HG03064 (cell line): Measurements from ENCODE around the gene EFNA3.

Experiments
- ATAC-seq: cut with Tn5 transposase; IDR thresholded peaks from one replicate; pipeline ENCODE4 v1.9.1; 2021; ENCODE audit warnings: low read depth; ENCODE audit not compliant: unreplicated experiment

Gene EFNA3

DNA sequence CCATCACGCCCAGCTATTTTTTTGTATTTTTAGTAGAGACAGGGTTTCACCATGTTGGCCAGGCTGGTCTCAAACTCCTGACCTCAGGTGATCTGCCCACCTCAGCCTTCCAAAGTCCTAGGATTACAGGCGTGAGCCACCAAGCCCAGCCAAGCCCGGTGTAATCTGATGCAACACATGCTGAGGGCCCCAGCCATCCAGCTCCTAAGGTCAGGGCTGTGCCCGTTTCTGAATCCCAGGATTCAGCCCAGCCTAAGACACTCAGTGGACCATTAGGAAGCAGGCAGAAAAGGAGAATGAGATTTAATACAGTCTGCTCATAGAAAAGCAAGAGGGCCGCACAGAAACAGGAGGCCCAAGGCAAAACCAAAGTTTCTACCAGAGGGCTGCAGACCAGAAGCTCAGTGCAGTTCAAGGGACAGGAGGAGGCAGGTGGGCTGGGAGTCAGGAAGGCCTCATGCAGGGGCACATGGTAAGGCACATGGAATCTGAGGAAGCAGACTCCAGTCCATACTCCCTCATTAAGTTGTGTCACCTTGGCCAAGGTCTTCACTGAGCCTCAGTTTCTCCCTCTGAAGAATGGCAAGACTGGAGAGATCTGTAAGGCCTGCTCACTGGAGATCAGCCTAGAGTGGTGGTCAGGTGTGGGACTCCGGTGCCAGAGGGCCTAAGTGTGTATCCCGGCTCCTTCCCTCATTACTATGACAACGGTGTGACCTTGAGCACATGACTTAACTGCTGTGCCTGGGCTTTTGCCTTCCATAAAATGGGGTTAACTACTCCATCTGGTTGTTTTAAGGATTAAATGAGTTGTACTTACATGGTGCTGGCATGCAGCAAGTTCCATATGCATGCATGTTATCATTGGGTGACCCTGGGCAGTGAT is 29.9 kb upstream of the EFNA3 start:
- ATAC-seq = no peak

DNA sequence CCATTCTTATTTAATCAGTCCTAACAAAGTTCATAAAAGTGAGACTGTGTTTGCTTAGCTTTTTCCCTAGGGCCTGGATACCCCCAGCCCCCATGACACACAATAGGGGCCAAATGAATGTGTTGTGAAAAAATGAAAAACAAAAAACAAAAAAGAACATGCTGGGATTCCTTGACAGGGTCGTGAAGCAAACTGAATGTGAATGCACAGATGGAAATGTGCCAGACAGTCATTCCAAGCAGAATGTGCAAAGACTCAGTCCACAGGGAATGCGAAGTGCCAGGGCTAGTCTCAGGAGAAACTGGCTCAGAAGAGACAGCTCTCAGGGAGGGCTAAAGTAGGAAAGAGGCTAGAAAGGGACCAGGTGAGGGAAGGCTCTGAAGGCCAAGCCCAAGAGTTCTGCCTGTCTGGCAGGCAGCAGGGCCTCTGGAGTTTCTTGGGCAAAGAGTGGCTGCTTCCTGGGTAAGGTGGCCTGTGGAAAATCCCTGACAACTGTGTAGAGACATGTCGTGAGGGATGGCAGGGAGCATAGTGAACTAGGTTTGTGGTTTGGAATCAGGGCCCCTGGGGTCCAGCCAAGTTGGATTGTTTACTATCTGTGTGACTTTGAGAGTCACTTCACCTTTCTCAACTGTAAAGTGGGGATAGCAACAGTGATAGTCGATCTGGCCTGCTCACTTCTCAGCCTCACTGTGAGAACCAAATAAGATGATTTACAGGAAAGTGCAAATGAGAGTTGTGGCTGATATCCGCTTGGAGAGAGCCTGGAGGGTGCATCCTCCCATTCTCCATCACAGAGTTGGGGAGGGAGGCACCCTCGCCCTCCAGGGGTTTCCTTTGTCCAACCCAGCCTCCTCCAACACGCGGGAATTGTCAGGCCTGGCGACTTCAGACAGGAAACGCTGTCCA is 28.7 kb upstream of the EFNA3 start:
- ATAC-seq = no peak

DNA sequence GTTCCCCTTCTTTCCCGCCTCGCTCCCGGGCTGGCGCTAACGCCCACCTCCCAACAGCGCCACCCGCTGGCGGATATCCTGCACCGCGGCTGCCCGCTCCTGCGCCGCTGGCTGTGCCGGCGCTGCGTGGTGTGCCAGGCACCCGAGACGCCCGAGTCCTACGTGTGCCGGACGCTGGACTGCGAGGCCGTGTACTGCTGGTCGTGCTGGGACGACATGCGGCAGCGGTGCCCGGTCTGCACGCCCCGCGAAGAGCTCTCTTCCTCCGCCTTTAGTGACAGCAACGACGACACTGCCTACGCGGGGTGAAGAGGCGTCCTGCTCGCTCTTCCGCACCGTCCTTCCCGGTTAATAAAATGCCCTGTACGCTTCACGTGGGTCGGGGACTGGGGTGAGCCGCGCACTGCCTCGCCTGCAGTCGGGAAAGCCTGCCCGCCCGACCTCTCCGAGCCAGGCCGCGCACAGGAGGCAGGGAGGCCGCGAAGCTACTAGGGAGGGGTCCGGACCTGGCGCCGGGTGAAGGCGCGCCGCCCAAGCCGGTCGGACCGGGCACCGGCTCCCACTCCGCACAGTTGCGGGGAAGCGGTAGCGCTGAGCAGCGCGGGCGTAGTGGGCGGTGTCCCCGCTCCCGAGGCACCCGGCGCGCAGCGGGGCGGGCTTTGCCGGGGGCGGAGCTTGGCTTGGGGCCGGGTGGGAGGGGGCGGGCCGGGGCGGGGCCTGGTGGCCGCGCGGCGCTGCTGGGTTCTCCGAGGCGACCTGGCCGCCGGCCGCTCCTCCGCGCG is 27.9 kb upstream of the EFNA3 start, which contains the start of gene ADAM15:
ADAM15 (plus strand) TSS at position 757 of the 782 bp plus-strand sequence. CDS start 71 bp downstream, outside the sequence.
- ATAC-seq = peak; percentile 56

DNA sequence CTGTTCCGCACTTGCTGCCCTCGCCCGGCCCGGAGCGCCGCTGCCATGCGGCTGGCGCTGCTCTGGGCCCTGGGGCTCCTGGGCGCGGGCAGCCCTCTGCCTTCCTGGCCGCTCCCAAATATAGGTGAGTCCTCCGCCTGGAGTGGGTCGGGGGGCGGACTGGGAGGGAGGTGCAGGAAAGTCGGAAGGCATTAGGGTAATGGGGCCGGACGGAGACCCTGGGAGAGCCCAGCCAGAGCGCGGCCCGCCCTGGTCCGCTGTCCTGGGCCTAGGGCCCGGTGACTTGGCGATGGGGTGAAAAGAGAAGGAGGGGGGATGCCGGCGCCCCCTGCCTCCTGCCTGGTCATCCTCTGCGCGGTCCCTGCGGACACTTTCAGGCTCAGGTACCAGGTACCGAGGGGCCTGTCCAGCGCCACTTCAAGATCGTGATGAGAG is 27.3 kb upstream of the EFNA3 start:
- peak; percentile 2 for ATAC-seq

DNA sequence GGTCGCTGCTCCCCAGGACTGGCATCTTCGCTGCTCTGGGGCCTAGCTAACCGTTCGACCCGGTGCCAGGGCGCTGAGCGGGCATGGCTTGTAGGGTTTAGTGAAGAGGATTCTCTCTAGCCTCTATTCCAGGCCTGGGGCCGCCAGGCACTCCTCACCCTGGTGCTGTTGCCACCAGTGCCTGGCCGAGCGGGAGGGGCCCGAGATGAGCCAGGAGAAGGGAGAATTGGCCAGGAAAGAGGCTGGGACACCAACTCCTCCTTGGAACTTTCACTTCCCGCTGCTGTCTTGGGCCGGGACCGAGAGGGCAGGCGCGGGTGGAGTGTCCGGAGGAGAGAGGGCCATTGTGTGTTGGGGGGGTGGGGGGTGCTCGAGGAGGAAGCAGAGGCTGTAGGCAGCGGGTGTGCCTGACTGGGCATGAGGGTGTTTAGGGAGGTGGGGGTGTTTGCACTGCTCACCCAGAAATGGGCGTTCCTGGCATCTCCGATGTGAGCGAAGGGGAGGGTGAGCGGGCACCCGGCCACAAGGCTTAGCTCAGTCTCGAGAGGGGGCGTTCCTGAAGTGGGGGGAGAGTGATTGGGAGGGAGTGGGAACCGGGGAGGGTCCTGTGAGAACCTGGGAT is 26.7 kb upstream of the EFNA3 start:
- ATAC-seq = no peak

DNA sequence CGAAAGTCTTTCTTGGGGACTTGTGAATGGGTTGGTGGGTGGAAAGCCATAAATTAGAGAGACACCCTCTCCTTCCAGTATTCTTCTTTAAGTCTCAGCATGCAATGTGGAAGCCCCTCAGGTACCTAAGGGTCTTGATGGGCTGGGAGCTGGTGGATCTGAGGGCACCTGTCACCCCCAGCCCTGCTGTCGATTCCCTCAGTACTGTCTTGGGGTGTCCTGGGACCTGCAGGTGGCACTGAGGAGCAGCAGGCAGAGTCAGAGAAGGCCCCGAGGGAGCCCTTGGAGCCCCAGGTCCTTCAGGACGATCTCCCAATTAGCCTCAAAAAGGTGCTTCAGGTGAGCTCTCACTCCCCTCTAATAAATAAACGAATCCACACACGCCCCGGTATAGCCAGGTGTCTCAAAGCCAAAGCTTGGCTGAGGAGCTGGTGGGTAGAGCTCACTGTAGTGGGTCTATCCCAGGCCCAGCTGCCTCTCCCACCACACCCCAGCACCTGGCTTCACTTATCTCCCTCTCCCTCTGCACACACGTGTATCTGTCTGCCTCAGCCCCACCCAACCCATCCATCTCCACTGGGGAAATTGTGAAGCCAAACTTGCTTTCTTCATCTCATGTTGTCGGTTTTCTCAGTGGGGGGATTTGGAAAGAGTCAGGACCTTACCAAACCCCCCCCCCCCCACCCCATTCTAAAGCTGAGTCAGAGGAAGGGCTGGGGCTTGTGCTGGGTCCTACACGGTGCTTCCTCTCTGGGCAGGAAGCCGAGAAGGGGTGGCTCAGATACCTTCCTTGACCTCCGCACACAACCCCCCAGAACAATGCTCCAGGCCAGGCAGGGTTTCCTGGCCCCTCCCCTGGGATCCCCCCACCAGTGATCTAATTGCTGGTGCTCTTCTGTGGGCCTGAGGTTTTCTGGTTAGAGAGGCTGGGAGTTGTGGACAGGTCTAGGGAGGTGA is 25.9 kb upstream of the EFNA3 start:
- ATAC-seq = no peak

DNA sequence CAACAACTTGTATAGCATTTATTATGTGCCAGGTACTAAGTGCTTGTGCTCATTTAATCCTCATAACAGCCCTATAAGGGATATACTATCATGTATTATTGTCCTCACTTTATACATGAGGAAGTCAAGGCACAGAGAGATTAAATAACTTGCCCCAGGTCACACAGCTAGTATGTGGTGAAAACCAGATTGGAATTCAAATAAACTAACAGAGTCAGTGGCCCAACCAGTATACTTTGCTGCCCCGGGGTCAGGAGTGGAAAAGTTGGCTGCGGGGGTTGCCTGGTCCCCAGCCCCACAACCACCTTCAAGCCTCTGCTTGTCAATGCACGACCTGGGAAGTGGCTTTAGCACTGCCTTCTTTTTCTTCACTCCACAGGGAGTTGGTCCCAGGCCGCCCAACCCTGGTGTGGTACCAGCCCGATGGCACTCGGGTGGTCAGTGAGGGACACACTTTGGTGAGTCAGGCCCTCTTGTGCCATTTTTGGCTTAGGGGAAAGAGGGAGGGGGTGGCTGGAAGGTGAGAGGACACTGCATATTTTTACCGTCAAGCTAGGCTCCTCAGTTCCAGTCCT is 25.0 kb upstream of the EFNA3 start:
- no peak for ATAC-seq

DNA sequence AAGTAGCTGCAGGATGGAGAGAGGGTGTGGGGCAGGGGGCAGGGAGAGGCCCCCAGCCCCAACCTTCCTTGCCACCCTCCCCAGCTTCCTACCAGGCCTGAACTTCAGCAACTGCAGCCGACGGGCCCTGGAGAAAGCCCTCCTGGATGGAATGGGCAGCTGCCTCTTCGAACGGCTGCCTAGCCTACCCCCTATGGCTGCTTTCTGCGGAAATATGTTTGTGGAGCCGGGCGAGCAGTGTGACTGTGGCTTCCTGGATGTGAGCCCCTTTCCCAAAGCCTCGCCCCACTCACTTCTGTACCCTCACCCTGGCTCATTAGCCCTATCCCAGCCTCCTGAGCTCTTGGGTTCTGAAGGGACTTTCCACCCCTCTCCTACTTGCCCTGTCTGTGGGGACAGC is 21.5 kb upstream of the EFNA3 start:
- no peak for ATAC-seq

DNA sequence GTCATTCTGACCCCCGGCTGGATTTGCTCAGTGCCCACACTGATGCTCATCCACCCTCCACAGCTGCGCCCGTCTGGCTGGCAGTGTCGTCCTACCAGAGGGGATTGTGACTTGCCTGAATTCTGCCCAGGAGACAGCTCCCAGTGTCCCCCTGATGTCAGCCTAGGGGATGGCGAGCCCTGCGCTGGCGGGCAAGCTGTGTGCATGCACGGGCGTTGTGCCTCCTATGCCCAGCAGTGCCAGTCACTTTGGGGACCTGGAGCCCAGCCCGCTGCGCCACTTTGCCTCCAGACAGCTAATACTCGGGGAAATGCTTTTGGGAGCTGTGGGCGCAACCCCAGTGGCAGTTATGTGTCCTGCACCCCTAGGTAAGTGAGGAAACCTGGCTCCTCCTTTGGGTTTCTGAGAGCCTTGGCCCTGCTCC is 20.8 kb upstream of the EFNA3 start:
- no peak for ATAC-seq

DNA sequence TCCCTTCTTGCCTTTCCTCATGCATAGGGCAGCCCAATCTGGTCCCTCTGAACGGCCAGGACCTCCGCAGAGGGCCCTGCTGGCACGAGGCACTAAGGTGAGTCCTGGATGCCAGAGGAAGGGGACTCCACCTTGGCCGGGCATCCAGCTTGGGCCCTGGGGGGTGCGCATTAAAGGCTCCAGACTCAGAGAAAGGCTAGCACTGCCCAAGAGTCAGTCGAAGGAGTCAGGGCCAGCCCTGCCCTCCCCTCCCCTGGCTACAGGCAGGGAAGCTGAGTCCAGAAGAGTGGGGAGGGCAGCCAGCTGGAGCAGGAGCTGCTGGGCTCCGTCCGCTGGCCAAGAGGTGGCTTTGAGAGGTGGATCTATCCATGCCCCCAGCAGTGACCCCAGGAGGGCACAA is 17.9 kb upstream of the EFNA3 start:
- no peak for ATAC-seq

DNA sequence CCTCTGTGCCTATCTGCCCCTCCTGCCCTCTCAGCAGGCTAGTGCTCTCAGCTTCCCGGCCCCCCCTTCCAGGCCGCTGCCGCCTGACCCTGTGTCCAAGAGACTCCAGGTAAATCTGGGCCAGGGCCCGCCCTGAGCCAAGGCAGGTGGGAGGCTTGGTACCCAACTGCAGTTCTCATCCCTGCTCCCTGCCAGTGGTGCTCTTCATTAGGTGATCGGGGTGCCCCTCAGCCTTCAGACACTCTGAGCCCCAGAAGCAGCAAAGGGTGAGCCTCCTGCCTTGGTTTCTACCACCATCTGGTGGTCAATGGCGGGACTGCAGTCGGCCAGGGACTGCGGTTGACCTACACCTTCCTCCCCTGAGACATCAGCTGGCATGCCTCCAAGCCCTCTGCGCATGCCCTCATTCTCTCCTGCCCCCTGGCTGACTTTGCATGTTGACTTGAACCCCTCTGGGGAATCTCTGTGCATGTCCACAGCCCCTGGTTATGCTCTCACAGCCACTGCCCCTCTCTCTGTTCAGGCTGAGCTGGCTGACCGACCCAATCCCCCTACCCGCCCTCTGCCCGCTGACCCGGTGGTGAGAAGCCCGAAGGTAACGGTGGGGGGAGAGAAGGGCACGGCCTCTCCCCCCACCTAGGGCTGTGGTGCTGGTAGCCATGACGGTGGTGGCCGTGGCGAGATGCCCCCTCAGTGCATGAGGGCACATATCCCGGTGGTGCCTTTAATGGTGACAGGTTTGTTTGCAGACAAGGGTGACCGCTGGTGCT is 17.1 kb upstream of the EFNA3 start:
- no peak for ATAC-seq

DNA sequence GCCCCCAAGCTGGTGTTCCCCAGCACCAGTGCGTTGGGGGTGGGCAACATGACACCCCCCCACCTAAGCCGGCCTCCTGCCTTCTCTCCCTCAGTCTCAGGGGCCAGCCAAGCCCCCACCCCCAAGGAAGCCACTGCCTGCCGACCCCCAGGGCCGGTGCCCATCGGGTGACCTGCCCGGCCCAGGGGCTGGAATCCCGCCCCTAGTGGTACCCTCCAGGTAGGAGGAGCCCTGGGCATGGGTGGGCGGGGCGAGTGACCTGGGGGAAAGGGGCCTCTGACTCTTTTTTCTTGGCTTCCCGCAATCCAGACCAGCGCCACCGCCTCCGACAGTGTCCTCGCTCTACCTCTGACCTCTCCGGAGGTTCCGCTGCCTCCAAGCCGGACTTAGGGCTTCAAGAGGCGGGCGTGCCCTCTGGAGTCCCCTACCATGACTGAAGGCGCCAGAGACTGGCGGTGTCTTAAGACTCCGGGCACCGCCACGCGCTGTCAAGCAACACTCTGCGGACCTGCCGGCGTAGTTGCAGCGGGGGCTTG is 16.4 kb upstream of the EFNA3 start:
- ATAC-seq = no peak

DNA sequence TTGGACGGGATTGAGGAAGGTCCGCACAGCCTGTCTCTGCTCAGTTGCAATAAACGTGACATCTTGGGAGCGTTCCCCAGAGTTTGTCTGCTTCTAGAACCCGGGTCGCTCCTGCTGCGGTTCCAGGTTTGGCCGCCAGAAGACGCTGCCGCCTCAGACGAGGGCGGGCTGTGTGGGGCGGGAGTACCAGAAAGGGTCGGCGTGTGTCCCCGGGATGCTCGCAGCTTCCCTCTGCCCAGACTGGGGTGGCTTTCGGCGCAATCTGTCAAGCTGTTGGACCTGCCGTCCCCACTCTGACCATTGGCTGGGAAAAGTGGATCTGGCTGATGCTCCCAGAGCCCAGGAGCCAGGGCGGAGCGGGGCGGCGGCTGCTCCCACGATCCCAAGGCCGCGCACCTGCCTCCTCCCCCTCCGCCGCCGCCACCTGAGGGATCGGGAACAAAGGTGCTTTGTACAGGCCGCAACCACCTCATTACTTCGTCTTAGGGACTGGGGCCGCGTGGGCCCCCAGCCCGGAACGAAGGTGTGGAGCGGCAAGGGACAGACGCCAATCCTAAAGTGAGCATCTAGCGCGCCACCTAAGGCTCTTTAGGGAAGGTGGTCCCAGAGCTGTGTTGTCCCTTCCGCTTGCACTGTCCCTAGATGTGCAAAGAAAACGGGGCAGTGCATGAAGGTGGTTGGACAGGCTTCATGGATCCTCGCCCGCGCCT is 15.8 kb upstream of the EFNA3 start:
- ATAC-seq = no peak

DNA sequence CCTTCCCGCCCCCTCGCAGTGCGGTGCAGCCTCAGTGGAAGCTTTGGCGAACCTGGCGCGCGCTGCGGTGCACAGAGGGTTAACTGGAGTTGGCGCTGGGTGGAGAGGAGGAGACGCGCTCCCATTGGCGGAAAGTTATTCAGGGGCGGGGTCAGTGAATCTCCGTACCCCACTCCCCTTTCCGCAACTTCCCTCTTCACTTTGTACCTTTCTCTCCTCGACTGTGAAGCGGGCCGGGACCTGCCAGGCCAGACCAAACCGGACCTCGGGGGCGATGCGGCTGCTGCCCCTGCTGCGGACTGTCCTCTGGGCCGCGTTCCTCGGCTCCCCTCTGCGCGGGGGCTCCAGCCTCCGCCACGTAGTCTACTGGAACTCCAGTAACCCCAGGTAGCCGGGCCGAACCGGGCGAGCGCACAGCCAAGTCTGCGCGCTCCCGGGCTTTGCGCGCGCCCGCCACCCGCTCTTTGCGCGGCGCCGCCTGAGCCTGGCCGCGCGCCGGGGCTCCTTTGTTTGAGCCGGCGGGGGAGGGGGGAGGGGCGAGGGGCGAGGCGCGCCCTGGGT is 15.0 kb upstream of the EFNA3 start, which contains the start of gene EFNA4:
EFNA4 (plus strand) TSS at position 191 of the 561 bp plus-strand sequence; CDS start at position 275, 84 bp downstream.
- ATAC-seq = no peak

DNA sequence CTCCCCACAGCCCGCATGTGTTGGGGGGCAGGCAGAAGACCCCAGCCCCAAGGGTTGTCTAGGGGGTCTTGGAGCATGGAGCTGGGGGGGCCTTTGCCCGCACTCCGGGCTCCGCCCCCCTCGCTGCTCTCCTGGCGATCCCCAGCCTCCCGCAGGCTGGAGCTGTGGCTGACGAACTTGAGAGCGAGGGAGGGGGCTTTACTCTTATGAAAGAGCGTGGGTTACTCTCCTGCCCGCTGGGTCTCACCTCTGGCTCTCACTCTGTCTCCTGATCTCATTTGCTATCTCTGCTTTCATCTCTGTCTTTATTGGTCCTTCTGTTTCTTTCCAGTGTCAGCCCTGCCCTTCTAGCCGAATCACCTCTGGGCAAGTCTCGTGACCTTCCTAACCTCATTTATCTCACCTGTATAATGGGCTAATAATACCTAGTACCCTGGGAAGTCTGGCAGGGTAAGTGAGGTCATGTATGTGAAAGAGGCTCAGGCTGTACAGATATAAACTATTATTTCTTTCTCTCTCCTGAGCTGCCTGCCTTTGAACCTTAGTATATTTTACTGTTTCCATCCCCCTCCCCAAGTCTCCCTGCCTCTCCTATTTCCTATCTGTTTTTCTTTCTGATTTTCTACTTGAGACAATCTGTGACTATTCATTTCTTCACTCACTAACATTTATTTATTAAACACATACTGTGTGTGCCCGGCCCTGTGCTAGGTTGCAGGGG is 14.4 kb upstream of the EFNA3 start:
- no peak for ATAC-seq

DNA sequence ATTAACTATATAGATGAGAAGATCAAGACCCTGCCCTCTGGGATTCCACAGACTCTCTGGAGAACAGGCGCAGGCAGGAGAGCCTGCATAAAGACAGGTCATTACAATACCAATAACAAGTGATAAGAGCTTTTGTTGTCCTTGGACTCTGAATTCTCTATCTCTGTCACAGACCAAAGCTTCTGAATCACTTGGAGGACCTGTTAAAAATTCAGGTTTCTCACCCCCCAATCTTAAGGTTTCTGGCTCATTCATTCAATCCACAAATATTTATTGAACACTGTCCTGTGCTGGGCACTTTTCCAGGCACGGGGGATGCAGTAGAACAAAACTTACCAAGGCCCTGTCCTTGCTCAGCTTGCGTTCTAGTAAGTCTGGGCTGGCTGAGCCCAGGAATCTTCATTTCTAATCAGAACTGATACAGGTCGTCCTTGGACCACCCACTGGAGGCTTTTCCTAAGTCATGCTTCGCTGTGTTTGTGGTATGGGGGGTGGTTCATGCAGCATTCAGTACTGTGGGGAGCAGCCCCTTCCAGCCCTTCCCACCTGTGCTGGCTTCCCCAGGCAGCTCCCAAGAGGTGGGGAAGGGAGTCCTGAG is 13.7 kb upstream of the EFNA3 start:
- no peak for ATAC-seq
